Upper lobe of left lung (tissue), 6 donors: ENCODE results near the gene CCNK. TPM values are rescaled to one million over a fixed set of nuclear protein-coding genes. Genes with fewer than 3 reads are reported as not detected.

ENCODE experiments used
- ATAC-seq, 2 donors: fragments of 200-7000 bp; cut with Tn5 transposase; one replicate each; pipeline ENCODE4 v1.9.1; 2022; ENCODE audit warnings: mild to moderate bottlenecking in 2 of 2, moderate library complexity in 2 of 2; ENCODE audit not compliant: low FRiP score in 2 of 2
- DNase-seq, 2 donors: peaks; one replicate each; pipeline ENCODE4 v3.0.0-alpha.2; 2019 to 2020
- H3K27ac ChIP-seq, 4 donors: fragments of 200-600 bp; sonication (generic); one replicate each; pipeline ENCODE4 v1.5.1; 2016 to 2019
- H3K27me3 ChIP-seq, 4 donors: fragments of 200-600 bp; sonication (generic); one replicate each; pipeline ENCODE4 v1.5.1; 2017 to 2019
- H3K36me3 ChIP-seq, 4 donors: fragments of 200-600 bp; sonication (generic); one replicate each; pipeline ENCODE4 v1.5.1; 2016 to 2019
- H3K4me1 ChIP-seq, 4 donors: fragments of 200-600 bp; sonication (generic); one replicate each; pipeline ENCODE4 v1.5.1; 2018 to 2019
- H3K4me3 ChIP-seq, 4 donors: fragments of 200-600 bp; sonication (generic); one replicate each; pipeline ENCODE4 v1.5.1; 2017 to 2019; ENCODE audit warnings: mild to moderate bottlenecking in 2 of 4, moderate library complexity in 1 of 4
- H3K9me3 ChIP-seq, 4 donors: fragments of 200-600 bp; sonication (generic); one replicate each; pipeline ENCODE4 v1.5.1; 2018 to 2019
- CTCF ChIP-seq, 6 experiments: fragments of 450-650 bp in 4 of 6; fragments of 200-600 bp in 2 of 6; sonication (generic) in 2 of 6; IDR thresholded peaks; one replicate each; pipeline ENCODE4 v1.5.1; 2016 to 2019; ENCODE audit warnings: antibody characterized with exemption in 6 of 6
- EP300 ChIP-seq, 4 donors: sonication (generic); formaldehyde crosslinking; IDR thresholded peaks; one replicate each; pipeline ENCODE4 v1.5.1; 2017; ENCODE audit warnings: antibody characterized with exemption in 4 of 4, control low read depth in 2 of 4
- POLR2A ChIP-seq, 4 donors: fragments of 450-650 bp; IDR thresholded peaks; one replicate each; pipeline ENCODE4 v1.5.1; 2016 to 2017; ENCODE audit warnings: antibody characterized with exemption in 4 of 4, mild to moderate bottlenecking in 2 of 4
- POLR2AphosphoS5 ChIP-seq, 2 donors: sonication (generic); formaldehyde crosslinking; IDR thresholded peaks; one replicate each; pipeline ENCODE4 v1.5.1; 2017; ENCODE audit warnings: antibody characterized with exemption in 2 of 2
- WGBS, 2 donors: methylation state at CpG; one replicate each; pipeline ENCODE4 v1.1.5; 2017 to 2018; 5-methylcytosine and 5-hydroxymethylcytosine counted together
- total RNA-seq, 6 donors: library from RNA; depleted of rRNA in 4 of 6; stranded (reverse); fragments of >200 nt in 4 of 6; gene quantifications; one replicate each; pipeline versions ENCODE4 v1.1.0 to v1.2.1, GENCODE V29; 2016 to 2021
- donor health status: DM: no; HTN: no; CAD: no; lungs with moderate emphysema.
- donor health status: DM: no; HTN: yes; CAD: no; lungs with severe emphysema.

CCNK gene
- total RNA-seq, 6 donors from 2014 or later = 29.8 to 51.1 (median 44.0) TPM

GRCh38 chr14:99529899-99530298, 48.7 kb downstream of the CCNK start:
- WGBS, 2 donors = 72 to 79% methylated on average over 3 to 4 of the region's 4 CpGs
- no peaks in the 10 kb centered on the region for H3K9me3 ChIP-seq

GRCh38 chr14:99530407-99531155, 49.4 kb downstream of the CCNK start:
- Histone ChIP-seq H3K27ac (no peak overlapping the region), H3K27me3 (no peaks in the 10 kb centered on the region), H3K4me1 (peaks cover 1 to 9% (median 3%) of the 10 kb centered on the region in 4 donors), H3K4me3 (no peak overlapping the region), H3K36me3 (no peaks in the 10 kb centered on the region), H3K9me3 (no peaks in the 10 kb centered on the region)
- WGBS, 2 donors = 92 to 95% methylated on average over 14 to 19 of the region's 19 CpGs
- DNase-seq (no peak), ATAC-seq (no peak)
- TF ChIP-seq EP300 (IDR thresholded peaks at IDR 0.05) (no peak), POLR2AphosphoS5 (IDR thresholded peaks at IDR 0.05) (no peak), CTCF (IDR thresholded peaks at IDR 0.05) (no peak)

More at GRCh38 chr14:99529899-99530298, 48.7 kb downstream of the CCNK start:
- Histone ChIP-seq H3K27me3 (no peaks in the 10 kb centered on the region), H3K4me3 (no peak overlapping the region), H3K36me3 (no peaks in the 10 kb centered on the region), H3K27ac (no peak overlapping the region), H3K4me1 (peaks cover 8 to 15% (median 10%) of the 10 kb centered on the region in 4 donors)
- TF ChIP-seq POLR2AphosphoS5 (IDR thresholded peaks at IDR 0.05) (no peak), POLR2A (IDR thresholded peaks at IDR 0.05) (no peak), EP300 (IDR thresholded peaks at IDR 0.05) (no peak), CTCF (IDR thresholded peaks at IDR 0.05) (no peak)
- ATAC-seq (no peak), DNase-seq (no peak)

- Histone ChIP-seq H3K36me3 (no peaks in the 10 kb centered on the region), H3K27me3 (no peaks in the 10 kb centered on the region), H3K4me1 (peaks cover 0 to 4% (median 0%) of the 10 kb centered on the region in 4 donors), H3K4me3 (no peak overlapping the region), H3K9me3 (no peaks in the 10 kb centered on the region), H3K27ac (no peak overlapping the region)
- WGBS, 2 donors = 52 to 58% methylated on average over 12 to 14 of the region's 14 CpGs
- DNase-seq (no peak), ATAC-seq (no peak)
- TF ChIP-seq POLR2AphosphoS5 (IDR thresholded peaks at IDR 0.05) = no peak
- no peak for TF ChIP-seq POLR2A (IDR thresholded peaks at IDR 0.05)
- no peak for TF ChIP-seq CTCF (IDR thresholded peaks at IDR 0.05)
- TF ChIP-seq EP300 (IDR thresholded peaks at IDR 0.05) = no peak
Measured at GRCh38 chr14:99531251-99532096, 50.3 kb downstream of the CCNK start.

- Histone ChIP-seq H3K4me3 (no peak overlapping the region), H3K27me3 (no peaks in the 10 kb centered on the region), H3K9me3 (no peaks in the 10 kb centered on the region), H3K27ac (no peak overlapping the region), H3K36me3 (no peaks in the 10 kb centered on the region), H3K4me1 (peaks cover 0 to 3% (median 0%) of the 10 kb centered on the region in 4 donors)
- TF ChIP-seq EP300 (IDR thresholded peaks at IDR 0.05) = no peak
- TF ChIP-seq CTCF (IDR thresholded peaks at IDR 0.05) = no peak
- TF ChIP-seq POLR2A (IDR thresholded peaks at IDR 0.05) = no peak
- TF ChIP-seq POLR2AphosphoS5 (IDR thresholded peaks at IDR 0.05) = no peak
- DNase-seq = no peak
- 85 to 98% methylated on average over 5 of the region's 5 CpGs for WGBS, 2 donors
- no peak for ATAC-seq
Measured at GRCh38 chr14:99532310-99532709, 51.1 kb downstream of the CCNK start.
